Measurements from ENCODE around the gene PRKD2.
"Not testable (repeated sequence)": the region's sequence is repeated elsewhere in the genome, so short reads cannot be mapped to it uniquely, and the experiment has no call there.

Gene PRKD2

DNA sequence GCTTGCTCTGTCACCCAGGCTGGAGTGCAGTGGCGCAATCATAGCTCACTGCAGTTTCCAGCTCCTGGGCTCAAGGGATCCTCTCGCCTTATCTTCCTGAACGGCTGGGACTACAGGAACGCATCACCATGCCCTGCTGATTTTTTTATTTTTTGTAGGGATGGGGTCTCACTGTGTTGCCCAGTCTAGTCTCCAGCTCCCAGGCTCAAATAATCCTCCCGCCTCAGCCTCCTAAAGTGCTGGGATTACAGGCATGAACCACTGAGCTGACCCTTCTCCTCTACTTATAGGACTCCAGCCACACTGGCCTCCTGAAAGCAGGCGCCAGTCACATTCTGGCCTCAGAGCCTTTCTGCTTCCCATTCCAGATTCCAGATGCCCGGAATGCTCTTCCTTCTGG, 66.5 kb downstream of the PRKD2 start:
- no peak for DNase-seq
- intact Hi-C loops (cut with DNase I): no loop called here

DNA sequence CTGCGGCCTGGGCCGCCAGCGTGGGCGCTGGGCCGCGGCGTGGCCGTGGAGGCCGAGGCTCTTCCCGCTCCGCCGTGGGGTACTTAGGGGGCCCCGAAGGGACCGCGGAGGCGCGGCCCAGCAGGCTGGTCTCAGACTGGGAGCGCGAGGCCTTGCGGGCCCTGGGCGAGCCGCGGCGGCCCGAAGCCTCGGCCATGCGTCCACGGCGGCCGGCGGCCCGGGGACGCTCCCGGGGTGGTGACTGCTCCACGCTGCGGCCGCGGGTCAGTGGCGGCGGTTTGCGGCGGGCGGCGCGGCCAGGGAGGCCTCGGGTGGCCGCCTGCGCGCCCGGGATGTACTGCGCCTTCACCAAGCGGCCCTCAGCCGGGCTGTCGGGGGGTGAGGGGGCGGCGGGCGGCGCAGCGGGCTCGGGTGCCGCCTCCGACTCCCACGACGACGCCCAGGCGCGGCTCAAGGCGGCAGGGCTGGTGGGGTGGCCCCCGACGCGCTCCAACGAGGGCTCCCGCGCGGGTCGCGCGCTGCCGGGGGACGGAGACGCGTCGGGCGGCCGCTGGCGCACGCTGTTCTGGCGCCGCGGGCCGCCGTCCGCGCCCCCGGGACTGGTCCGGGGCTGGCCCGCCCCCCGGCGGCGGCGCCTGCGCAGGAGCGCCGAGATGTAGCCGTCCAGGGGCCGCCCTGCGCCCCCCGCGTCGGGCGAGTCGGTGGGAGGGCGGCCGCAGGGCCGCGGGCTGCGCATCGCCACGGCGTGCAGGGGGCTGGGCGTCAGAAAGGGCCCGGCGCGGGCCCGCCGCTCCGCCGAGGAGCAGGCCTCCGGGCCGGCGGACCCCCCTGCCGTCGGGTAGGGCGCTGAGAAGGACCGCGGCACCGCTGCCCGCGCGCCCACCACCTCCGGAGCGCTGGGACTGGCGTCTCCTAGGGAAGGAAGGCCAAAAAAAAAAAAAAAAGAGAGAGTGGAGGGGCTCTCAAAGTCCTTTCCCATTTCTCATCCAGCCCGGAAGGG, 67.7 kb downstream of the PRKD2 start:
- intact Hi-C loops (cut with DNase I): no loop called here
- no peak for DNase-seq

- DNase-seq: peak in 1 of 42 donors; percentile 8
- intact Hi-C loops (cut with DNase I): no loop called here
Observed at GRCh38 chr19:46648060-46648960, 68.6 kb downstream of the PRKD2 start.

DNA sequence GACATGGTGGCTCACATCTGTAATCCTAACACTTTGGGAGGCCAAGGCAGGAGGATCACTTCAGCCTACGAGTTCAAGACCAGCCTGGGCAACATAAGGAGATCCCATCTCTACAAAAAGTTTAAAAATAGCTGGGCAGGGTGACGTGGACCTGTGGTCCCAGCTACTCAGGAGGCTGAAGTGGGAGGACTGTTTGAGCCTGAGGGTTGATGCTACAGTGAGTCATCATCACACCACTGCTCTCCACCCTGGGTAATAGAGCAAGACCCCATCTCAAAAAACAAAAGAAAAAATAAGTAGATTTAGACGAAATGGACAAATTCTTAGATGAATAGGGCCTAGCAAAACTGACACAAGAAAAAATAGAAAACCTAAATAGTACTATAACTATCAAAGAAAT, 70.5 kb downstream of the PRKD2 start:
- intact Hi-C loops (cut with DNase I): no loop called here
- no peak for DNase-seq

GRCh38 chr19:46644720-46645119, 72.2 kb downstream of the PRKD2 start:
- intact Hi-C loops (cut with DNase I): no loop called here
- no peak for DNase-seq

- DNase-seq: no peak
- intact Hi-C loops (cut with DNase I): no loop called here
Observed at GRCh38 chr19:46640656-46641055, 76.3 kb downstream of the PRKD2 start.

DNA sequence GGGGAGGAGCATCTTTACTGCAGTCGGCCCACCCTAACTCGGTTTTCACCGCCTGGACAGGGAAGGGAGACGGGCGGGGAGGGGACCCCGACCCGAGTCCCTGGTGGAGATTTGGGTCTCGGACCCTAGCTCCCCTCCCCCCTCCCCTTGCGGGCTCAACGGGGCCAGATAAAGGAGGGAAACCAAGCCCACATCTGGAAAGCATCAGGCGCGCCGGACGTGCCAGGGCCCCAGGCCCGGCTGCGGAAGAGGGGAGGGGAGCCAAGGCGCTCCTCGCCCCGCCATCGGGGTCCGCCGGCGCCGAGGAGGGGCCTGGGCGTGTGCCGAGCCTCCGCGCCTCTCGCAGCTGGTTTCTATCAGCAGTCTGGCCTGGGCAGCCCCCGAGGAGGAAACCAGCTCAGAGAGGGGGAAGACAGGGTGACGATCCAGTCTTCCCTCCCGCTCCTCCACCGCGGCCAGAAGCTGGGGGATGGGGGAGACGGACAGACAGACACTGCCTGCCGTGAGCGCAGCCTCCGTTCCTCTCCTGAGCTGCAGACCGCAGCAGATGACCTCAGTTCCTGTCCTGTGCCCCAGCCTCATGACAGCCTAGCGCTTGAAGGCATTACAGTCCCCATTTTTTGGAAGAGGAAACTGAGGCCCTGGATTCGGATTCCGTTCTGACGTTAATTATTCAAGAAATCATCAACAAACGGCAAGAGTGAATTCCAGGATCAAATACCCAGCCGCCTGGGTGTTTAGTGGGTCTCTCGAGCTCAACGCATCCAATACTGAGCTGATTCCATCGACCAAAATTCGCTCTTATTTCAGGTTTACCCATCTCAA, 77.3 kb downstream of the PRKD2 start:
- intact Hi-C loops (cut with DNase I): no loop called here
- peak in 18 of 42 donors; percentile 16 to 64 (median 32) for DNase-seq

- DNase-seq: peak in 36 of 42 donors; percentile 29 to 86 (median 56)
Observed at GRCh38 chr19:46637224-46637623, 79.7 kb downstream of the PRKD2 start.

DNA sequence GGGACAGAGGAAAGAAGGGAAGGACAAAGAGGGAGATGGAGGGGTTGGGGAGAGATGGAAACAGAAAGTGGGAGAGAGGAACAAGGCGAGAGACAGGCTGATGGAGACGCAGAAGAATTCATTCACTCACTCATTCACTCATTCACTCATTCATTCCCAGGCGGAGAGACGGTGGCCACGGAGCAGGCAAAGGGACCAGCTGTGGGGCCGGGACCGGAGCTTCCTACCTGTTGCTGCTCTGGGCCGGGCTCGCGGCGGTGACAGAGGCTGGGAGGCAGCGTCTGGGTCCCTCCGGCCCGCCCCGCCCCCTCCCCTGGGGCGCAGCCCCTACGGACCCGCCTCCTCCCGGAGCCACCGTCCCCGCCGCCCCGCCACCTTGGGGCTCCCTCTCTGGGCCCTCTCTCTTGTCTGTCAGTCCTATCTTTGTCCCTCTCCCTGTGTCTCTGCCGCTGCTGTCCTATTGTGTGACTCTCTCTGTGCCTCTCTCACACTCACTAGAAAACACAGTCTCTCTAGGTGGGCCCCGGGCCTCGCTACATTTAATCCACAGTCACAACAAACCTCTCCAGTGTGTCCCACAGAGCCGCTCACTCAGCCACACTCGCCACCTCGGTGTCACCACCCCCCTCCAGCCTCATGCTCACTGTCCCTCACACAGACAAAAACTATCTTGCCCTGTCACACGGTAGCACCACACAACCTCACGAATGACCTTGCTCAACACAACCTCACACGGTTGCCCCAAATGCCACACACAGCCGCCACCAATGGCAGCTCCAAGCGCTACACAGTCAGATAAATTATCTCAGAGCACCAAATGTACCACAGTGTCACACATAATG, 80.8 kb downstream of the PRKD2 start, which contains the start of gene GNG8:
Gene GNG8 (minus strand): TSS at position 283 of the 842 bp plus-strand sequence. CDS start 1,520 bp downstream, outside the sequence.
- peak in 11 of 42 donors; percentile 14 to 54 (median 24) for DNase-seq
- intact Hi-C loops (cut with DNase I): no loop called here

More at GRCh38 chr19:46637224-46637623, 79.7 kb downstream of the PRKD2 start:
- intact Hi-C loops (cut with DNase I): no loop called here

DNA sequence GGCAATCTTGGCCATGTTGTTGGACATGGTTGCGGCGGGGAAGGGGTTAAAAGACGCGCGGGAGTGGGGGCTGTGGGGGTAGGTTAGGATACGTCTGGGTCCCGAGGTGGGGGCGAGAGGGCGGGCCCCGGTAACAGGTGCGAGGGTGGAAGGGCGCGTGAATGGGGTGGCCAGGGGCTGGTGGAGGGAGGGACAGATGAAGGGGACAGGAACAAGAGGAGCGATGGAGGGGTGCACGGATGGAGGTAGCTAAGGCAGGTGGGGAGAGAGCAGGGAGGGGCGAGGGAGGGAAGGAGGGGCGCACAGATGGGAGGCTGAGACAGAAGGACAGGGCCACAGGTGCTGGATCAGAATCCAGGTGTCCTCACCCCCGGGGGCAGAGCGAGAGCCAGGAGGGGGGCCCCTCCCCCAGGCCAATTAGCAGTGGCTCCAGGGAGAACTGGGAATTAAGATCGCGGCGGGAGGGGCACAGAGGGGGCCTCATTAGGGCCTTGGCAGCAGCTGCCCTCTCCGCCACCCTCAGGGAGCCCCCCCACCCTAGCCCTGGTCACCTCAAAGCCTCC, 82.2 kb downstream of the PRKD2 start:
- intact Hi-C loops (cut with DNase I): no loop called here
- no peak for DNase-seq

DNA sequence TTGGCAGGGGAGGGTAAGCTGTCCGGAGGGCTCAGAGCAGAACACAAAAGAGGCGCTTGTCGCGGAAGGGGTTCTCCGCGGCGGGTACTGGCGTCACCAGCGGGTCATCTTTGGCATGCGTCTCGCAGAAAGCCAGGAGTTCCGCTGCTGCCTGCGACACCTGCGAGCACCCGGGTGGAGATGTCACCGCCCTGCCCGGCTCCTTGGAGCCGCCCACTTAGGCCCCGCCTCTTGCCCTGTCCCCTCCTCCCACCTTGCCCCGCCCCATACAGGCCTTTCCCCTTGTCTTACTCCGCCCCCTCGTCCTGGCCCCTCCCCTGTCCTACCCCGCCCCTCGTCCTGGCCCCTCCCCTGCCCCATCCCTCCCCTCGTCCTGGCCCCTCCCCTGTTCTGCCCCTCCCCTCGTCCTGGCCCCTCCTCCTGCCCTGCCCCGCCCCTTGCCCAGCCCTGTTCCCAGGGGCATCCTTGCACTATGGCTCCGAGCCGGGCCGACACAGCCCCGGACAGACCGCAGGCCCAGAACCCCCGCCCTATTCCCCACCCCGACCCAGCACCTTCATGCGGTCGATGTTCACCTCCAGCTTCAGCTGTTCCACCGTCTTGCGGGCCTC, 82.8 kb downstream of the PRKD2 start:
- peak; percentile 62 to 95 (median 84) for DNase-seq
- intact Hi-C loops (cut with DNase I): no loop called here

GRCh38 chr19:46633130-46633529, 83.8 kb downstream of the PRKD2 start:
- no peak for DNase-seq
- intact Hi-C loops (cut with DNase I): no loop called here

DNA sequence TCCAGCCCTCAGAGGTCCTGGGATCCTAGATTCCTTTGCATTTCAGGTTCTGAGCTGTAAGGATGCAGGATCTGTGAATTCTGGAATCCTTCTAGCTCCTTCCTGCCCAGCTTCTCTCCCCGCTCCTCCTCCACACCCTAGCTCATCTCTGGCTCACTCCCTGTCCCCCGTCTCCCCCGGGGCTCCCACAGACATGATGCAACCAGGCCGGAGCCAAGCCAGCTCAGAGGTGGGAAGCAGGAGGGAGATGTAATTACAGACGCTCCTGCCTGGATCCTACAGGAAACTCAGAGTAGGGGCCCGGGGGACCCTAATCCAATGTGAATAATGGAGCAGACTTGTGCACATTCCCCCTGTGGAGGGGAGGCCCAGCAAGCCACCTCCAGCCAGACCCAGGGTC, 85.4 kb downstream of the PRKD2 start:
- no peak for DNase-seq
- intact Hi-C loops (cut with DNase I): no loop called here

- intact Hi-C loops (cut with DNase I): no loop called here
- no peak for DNase-seq
Observed at GRCh38 chr19:46630586-46631205, 86.2 kb downstream of the PRKD2 start.

GRCh38 chr19:46629546-46630025, 87.3 kb downstream of the PRKD2 start:
- DNase-seq: no peak
- intact Hi-C loops (cut with DNase I): no loop called here

DNA sequence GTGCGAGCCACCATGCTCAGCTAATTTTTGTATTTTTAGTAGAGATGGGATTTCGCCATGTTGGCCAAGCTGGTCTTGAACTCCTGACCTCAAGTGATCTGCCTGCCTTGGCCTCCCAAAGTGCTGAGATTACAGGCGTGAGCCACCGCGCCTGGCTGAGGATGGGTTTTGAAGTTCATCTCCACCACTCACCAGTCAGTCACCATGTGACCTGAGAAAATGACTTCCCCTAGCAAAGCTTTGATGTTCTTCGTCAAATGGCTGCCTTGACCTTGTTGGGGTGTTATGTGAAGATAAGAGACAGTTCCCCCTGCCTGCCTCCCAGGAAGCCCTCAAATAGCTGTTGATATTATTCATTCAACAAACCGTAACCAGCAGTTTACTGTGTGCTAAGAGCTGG, 87.9 kb downstream of the PRKD2 start:
- DNase-seq; intact Hi-C loops (cut with DNase I): not testable (repeated sequence)

- intact Hi-C loops (cut with DNase I): no loop called here
- DNase-seq: no peak
Observed at GRCh38 chr19:46626446-46626845, 90.5 kb downstream of the PRKD2 start.
